Stimulated activated CD4-positive, alpha-beta T cell treated with anti-CD3 and anti-CD28 coated beads, Interleukin-15, amount 100 ng/mL, for 48 hours (primary cell): ENCODE data around the gene KATNB1.
"Not testable (repeated sequence)": the region's sequence is repeated elsewhere in the genome, so short reads cannot be mapped to it uniquely, and the experiment has no call there.

Experiments used
- DNase-seq, 2 donors: peaks; one replicate each; pipeline ENCODE4 v3.0.0-alpha.2; 2020; ENCODE audit warnings: low read depth in 2 of 2

KATNB1 gene

DNA sequence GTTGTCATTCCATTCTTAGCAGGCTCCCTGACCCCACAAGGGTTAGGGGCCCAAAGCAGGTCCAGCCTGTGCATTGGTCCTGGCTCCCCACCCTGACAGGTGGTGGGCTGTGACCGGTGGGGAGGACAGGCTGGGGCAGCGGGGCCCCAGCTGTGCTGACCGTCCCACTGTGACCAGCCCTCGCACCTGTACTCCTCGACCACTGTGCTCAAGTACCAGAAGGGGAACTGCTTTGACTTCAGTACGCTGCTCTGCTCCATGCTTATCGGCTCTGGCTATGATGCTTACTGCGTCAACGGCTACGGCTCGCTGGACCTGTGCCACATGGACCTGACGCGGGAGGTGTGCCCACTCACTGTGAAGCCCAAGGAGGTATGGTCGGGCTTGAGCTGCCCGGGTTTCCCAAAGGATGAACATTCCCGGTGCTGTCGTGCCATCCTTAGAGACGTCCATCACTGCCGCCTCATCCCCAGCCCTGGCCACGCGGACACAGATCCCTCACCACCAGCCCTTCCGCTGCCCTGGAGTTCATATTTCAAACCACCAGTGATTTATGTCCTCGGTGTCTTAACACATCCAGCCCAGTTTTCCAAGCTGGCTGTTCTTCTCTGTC, 33.7 kb upstream of the KATNB1 start:
- no peak for DNase-seq

DNA sequence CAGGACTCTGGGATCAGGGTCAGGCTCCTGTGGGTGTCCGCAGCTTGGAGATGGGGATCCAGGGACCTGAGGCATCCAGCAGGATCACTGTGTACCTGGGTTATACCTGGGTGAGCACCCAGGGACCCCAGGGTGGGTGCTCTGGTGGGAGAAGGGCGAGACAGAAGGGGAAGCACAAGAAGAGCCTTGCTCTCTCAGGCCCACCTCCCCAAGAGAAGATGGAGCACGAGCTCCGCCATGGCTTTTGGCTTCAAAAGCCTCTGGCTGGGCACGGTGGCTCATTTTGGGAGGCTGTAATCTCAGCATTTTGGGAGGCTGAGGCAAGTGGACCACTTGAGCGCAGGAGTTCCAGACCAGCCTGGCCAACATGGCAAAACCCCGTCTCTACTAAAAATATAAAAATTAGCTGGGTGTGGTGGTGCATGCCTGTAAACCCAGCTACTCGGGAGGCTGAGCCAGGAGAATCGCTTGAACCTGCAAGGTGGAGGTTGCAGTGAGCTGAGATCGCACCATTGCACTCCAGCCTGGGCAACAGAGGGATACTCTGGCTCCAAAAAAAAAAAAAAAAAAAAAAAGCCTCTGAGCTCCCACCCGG, 32.1 kb upstream of the KATNB1 start:
- no peak for DNase-seq

DNA sequence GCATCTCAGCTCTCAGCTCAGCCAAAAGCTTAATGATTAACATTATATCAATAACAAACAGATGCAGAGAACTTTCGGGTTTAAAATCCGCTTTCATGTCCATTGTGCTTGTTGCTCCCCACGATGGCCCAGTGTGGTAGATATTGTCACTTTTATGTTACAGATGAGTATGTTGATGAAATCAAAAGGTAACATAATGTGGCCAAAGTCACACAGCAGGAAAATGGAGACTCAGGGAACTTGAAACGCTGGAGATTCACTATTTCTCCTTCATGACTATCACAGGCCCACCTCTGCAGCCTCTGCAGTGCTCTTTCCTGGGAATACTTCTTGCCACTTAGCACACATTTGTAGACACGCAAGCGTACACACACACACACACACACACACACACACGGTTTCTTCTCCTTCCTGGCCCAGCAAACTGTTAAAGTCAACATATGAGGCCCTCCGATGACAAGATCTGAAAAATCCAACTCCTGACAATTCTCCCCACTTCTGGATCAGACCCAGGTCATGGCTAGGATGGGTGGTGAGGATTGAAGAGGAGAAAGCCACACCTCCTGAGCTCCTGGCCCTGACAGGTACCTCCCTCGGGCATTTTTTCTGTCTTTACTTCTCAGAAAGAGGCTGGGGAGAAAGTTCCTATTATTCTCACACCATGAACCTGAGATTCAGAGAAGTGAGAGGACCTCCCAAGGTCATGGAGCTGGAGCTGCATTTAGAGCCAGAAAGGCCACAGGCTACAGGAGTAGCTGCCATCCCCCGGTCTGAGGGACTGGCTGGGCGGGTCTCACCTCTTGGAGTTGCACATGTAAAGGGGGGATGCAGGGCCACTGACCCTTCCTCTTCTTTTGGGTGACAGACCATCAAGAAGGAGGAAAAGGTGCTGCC, 31.3 kb upstream of the KATNB1 start:
- no peak for DNase-seq

DNA sequence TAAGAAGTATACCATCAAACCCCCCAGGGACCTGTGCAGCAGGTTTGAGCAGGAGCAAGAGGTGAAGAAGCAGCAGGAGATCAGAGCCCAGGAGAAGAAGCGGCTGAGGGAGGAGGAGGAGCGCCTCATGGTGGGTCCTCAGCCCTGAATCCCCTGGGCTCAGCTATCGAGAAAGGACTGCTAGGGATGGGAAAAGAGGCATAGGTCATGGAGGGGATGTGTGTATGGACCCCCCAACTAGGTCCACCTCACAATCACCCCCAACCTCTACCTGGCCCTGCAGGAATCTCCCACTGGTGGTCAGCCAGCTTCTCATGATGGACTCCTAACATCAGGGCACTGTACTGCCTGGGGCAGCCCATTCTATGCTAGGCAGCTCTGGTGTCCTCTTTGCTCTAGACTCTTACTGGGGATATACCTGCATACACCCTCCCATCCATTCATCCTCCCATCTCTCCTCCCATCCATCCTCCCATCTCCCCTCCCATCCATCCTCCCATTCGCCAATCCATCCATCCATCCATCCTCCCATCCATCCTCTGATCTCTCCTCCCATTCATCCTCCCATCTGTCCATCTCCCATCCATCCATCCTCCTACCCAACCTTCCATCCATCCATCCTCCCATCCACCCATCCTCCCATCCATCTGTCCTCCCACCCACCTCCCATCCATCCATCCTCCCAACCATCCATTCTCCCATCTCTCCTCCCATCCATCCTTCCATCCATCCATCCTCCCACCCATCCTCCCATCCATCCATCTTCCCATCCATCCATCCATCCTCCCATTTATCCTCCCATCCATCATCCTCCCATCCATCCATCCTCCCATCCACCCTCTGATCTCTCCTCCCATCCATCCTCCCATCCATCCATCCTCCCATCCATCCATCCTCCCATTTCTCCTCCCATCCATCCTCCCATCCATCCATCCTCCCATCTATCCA, 30.4 kb upstream of the KATNB1 start:
- no peak for DNase-seq

DNA sequence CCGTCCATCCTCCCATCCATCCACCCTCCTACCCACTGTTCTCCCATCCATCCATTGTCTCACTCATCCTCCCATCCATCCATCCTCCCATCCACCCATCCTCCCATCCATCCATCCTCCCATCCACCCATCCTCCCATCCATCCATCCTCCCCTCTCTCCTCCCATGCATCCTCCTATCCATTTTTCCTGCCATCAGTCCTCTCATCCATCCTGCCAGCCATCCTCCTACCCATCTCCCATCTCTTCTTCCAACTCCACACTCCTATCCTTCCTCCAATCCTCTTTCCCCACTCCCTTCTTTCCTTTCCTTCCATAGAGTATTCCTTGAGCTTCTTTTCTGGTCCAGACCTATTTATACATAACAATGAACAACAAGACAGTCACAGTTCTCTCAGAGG, 28.9 kb upstream of the KATNB1 start:
- DNase-seq = no peak

DNA sequence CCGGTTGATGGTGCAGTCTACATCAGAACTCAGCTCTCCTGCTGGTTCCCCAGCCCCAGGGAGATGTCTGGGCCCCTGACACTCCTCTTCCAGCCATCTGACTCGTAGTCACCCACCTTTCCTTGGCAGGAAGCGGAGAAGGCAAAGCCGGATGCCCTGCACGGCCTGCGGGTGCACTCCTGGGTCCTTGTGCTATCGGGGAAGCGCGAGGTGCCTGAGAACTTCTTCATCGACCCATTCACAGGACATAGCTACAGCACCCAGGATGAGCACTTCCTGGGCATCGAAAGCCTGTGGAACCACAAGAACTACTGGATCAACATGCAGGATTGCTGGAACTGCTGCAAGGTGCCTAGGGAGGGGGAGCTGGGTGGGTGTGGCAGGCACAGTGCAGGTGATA, 28.2 kb upstream of the KATNB1 start:
- no peak for DNase-seq

DNA sequence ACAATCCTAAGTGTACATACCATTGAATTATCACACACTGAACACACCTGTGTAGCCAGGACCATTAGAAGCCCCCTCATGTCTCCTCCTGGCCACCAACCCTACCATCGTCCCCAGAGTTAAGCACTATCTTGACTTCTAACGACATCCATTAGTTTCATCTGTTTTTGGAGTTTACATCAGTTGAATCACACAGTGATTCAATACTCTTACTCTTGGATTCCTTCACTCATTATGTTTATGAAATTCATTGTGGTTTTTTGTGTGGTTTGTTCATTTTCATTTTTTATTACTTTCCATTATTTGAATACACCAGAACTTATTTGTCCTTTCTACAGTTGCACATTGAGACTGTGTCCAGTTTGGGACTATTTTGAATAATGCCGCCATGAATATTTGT, 27.4 kb upstream of the KATNB1 start:
- DNase-seq = no peak

DNA sequence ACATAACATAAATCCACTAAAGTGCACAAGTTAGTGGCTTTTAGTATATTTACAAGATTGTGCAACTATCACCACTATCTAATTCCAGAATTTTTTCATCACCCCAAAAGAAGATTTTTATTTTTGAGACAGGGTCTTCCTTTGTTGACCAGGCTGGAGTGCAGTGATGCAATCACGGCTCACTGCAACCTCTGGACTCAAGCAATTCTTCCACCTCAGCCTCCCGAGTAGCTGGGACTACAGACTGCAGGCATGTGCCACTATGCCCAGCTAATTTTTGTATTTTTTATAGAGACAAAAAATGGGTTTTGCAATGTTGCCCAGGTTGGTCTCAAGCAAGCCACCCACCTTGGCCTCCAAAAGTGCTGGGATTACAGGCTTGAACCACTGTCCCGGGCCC, 25.9 kb upstream of the KATNB1 start:
- DNase-seq = no peak

DNA sequence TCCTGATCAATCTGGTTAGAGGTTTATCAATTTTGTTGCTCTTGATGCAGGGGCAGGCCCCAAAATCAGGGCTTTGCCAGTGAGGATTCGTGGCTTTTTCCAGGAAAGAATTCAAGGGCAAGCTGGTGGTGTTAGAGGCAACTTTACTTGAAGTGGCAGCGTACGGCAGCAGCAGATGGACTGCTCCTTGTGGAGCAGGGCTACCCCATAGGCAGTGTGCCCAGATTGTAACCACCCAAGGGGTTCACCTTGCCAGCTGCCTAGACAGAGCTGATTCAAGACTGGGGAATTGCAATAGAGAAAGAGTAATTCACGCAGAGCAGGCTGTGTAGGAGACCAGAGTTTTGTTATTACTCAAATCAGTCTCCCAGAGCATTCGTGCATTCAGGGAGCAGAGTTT, 24.2 kb upstream of the KATNB1 start:
- DNase-seq = no peak

DNA sequence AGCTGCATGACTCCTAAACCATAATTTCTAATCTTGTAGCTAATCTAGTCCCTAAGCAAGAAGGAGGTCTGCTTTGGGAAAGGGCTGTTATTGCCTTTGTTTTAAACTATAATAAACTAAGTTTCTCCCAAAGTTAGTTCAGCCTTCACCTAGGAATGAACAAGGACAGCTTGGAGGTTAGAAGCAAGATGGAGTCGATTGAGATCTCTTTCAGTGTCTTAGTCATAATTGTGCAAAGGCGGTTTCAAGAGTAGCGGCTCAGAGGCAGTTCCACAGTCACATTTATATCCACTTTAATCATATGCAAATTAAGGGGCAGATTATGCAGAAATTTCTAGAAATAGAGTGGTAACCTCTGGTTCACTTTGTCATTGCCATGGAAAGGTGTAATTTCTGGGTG, 23.6 kb upstream of the KATNB1 start:
- no peak for DNase-seq

DNA sequence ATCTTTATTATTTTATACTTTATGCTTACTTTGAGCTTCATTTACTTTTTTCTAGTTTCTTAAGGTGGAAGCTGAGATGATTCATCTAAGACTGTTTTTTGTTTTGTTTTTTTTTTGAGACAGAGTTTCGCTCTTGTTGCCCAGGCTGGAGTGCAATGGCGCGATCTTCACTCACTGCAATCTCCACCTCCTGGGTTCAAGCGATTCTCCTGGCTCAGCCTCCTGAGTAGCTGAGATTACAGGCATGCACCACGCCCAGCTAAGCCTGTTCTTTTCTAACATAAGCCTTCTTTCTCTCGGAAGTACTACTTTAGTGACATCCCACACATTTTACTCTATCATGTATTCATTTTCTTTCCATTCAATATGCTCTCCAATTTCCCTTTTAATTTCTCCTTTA, 23.0 kb upstream of the KATNB1 start:
- DNase-seq = not testable (repeated sequence)

DNA sequence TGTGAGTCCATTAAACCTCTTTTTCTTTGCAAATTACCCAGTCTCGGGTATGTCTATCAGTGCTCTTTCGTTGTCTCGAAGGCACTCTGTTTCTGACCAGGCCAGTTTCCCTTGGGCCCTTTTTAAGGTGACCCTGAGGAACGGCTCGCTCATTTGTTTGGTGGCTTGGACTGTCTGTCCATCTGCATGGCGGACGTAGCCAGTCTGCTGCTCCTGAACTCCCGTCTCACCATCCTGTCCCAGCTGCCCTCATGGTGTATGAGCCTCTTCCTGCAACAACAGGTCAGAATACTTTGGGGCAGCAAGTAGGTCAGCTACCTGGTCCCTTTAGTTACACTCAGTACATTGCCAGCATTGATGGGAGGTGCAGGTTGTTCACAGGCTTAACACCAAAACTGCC, 22.0 kb upstream of the KATNB1 start:
- no peak for DNase-seq

DNA sequence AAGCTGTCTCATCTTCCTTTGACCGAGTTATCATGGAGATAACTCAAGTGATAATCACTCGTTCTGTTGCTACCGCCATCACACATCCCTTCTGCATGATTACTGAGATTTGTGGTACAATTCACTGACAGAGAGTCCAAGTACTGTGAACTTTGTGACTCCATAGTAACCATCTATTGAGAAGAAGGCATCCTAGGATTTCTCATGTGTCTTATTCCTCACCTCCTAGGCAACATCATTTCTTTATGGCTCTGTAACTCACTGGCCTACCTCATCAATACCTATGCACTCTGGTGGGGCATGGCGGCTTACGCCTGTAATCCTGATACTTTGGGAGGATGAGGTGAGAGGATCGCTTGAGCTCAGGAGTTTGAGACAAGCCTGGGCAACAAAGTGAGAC, 21.5 kb upstream of the KATNB1 start:
- DNase-seq = no peak

DNA sequence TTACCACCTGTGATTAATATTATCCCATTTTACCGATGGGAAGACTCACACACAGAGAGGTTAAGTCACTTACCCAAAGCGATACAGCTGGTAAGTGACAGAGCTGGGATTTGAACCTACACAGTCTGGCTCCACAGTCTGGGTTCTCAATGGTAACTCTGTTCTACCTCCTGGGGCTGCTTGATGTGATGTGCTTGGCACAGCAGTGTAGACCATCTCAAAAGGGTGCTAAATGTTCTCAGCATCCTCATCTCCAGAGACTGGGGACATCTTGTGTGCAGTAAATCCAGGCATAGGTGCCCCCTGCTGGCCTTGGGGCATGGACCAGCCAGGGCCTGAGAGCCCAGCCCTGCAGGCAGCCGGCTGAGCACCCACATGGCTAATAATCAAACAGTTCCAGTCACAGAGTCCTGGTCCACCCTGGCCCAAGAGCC, 15.4 kb upstream of the KATNB1 start:
- no peak for DNase-seq

DNA sequence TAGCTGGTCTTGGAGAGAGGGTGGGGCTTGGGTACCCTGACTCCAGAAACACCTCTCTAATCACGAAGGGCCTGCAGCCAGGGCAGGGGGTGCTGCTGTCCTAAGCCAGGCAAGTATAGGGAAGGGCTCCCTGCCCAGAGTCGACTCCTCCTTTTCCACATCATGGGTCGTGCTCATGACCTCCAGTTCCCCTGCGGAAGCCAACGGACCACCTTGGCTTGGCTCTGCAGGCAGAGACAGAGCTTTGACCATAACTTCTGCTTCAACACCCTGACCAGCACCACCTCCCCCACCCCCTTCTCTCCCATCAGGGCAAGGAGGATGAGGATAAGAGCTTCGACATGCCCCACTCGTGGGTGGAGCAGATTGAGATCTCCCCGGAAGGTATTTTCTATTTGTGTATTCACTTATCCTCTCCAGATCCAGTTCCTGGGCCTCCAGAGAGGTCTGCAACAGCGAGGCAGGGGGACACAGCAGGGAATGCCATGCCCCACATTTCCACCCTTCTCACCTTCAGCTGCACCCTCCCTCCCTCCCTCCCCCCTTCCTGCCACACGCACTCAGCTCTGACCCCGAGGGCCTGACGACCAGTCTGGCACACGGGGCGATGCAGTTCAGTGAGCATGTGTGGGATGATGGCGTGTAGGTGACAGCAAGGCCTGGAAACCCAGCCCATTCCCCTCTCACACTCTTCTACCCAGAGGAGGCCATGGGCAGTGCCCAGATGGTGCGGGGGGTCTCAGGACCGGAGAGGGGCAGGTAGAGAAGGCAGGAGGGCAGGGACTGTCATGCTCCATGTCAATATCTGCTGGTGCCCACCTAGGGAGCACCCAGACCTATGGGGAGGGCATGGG, 14.0 kb upstream of the KATNB1 start:
- no peak for DNase-seq

DNA sequence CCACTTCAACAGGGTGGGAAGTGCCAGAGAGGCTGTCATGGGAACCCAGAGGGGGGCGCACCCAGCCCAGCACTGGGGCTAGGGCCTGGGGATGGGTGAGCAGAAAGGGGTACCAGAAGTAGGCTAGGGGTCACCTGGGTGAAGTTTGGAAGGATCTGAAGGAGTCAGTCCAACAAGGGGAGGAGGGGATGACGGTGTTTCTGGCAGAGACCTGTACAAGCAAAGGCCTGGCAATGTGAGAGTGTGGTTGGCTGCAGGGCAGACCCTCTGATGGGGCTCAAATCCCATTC, 13.4 kb upstream of the KATNB1 start:
- DNase-seq = no peak

DNA sequence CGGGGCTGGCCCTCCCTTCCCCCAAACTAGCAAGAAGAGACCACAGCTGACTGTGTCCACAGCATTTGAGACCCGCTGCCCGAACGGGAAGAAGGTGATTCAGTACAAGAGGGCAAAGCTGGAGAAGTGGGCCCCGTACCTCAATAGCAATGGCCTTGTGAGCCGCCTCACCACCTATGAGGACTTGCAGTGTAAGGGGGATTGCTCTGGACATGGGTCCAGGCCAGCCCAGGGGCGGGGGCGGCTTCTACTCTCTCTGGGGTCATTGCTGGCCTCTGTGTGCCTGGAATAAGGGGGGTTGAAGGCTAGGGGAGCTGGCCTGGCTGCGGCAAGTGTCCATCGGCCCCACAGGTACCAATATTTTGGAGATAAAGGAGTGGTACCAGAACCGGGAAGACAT, 12.9 kb upstream of the KATNB1 start:
- DNase-seq = no peak

DNA sequence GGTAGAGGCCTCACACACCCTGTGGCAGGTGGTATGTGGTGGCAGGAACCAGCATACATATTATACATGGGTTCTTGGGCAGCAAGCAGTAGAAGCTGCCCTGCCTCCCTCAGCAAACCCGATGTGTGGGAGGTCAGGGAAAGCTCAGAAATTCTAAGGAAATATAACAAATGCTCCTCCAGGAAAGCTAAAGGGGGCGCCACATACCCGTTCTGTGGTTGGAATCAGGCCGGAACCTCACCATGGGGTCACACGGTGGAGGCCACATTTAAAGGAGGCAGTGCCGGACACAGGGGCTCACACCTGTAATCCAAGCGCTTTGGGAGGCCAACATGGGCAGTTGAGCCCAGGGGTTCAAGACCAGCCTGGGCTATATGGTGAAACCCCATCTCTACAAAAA, 12.4 kb upstream of the KATNB1 start:
- no peak for DNase-seq

DNA sequence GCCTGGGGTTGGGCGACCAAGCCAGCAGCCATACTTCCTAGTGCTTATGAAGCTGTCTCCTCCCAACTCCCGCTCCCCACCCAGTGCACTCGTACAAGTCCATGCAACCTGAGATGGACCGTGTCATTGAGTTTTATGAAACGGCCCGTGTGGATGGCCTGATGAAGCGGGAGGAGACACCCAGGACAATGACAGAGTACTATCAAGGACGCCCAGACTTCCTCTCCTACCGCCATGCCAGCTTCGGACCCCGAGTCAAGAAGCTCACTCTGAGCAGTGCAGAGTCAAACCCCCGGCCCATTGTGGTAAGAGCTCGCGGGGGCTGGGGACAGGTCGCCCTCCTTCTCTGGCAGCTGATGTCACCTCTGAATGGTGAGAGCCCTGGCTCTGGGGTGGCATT, 11.0 kb upstream of the KATNB1 start:
- no peak for DNase-seq

DNA sequence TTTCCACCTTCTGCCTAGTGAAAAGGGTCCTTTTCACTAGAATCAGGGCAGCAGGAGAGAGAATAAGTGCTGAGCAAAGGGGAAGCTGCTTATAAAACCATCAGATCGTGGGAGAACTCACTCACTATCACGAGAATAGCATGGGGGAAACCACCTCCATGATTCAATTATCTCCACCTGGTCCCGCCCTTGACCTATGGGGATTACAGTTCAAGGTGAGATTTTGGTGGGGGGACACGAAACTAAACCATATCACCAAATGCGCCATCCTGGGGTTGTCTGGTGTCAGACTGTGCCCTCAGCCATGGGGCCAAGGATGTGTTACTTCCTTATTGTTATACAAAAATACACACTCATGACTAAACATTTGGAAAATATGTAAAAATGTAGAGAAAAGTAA, 10.4 kb upstream of the KATNB1 start:
- no peak for DNase-seq

DNA sequence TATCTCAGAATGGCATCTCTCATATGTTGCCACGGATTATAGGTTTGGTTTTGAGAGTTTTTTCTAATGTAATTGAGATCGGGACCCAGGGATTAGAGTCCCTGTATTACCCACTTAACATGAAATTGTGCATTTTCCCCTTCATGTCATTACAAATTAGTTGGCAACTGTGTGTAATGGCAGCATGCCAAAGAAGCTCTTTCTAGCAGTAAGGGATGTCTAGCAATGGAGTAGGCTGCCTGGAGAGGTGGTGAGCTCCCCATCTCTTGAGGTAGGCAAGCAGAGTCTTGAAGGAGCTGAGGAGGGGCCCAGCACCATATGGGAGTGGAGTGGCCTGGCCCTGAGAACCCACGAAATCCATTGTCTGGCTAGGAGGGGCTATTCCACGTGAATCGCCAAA, 10.0 kb upstream of the KATNB1 start:
- DNase-seq = no peak
